ELF-1 (cell line): Measurements from ENCODE around the gene PFDN6.

Experiments
- DNase-seq: peaks from one replicate; pipeline ENCODE4 v3.0.0-alpha.2; 2016; ENCODE audit warnings: low read depth, low spot score

The PFDN6 gene

GRCh38 chr6:33317419-33317668 lies 27.9 kb downstream of the PFDN6 start:
- DNase-seq: no peak

- peak; percentile 99 for DNase-seq
Observed at GRCh38 chr6:33317669-33318425, 28.4 kb downstream of the PFDN6 start, which contains the start of gene ZBTB22. Gene ZBTB22 (minus strand): TSS chr6:33317744. CDS start chr6:33316916, 828 bp downstream.

- DNase-seq: no peak
Observed at GRCh38 chr6:33318426-33319073, 29.1 kb downstream of the PFDN6 start.

- DNase-seq: no peak
Observed at GRCh38 chr6:33319939-33320314, 30.5 kb downstream of the PFDN6 start.

- DNase-seq: peak; percentile 51
Observed at GRCh38 chr6:33320315-33321181, 31.1 kb downstream of the PFDN6 start.

GRCh38 chr6:33321227-33321626 lies 31.8 kb downstream of the PFDN6 start:
- DNase-seq: no peak

GRCh38 chr6:33323623-33323948 lies 34.2 kb downstream of the PFDN6 start:
- DNase-seq: no peak

GRCh38 chr6:33324125-33324524 lies 34.7 kb downstream of the PFDN6 start:
- no peak for DNase-seq

- no peak for DNase-seq
Observed at GRCh38 chr6:33329058-33329457, 39.7 kb downstream of the PFDN6 start.

- DNase-seq: no peak
Observed at GRCh38 chr6:33330736-33331135, 41.3 kb downstream of the PFDN6 start.

GRCh38 chr6:33333666-33334065 lies 44.3 kb downstream of the PFDN6 start:
- no peak for DNase-seq

- no peak for DNase-seq
Observed at GRCh38 chr6:33335916-33336315, 46.5 kb downstream of the PFDN6 start.

- no peak for DNase-seq
Observed at GRCh38 chr6:33336495-33336894, 47.1 kb downstream of the PFDN6 start.

GRCh38 chr6:33339193-33339592 lies 49.8 kb downstream of the PFDN6 start:
- DNase-seq: no peak
